ENCODE data around the gene AMY1C. TPM values are rescaled to one million over a fixed set of nuclear protein-coding genes. Genes with fewer than 3 reads are reported as not detected.

The AMY1C gene
- total RNA-seq, 4 donors from 2014 or later, result not detected

DNA sequence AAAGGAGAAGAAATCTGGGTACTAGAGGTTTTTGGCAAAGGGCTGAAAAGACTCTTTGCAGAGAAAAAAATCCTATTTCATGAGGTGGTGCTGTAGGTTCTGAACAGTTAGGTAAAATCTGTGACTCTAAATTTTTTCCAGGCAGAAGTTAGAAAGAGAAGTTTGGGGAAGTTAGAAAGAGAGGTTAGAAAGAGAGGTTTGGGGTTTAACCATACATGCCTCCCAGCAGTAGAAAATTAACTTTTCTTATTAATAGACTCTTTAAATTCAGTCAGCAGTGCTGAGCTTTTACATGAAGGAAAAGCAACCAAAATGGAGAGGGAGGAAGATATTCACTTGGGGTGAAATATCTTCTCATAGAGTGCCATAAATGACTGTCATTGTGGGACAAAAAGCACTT, 12.2 kb downstream of the AMY1C start:
- Histone ChIP-seq H3K9me3 (peaks cover 0 to 8% (median 0%) of the 10 kb centered on the region in 3 donors), H3K4me1 (no peaks in the 10 kb centered on the region), H3K36me3 (no peaks in the 10 kb centered on the region), H3K4me3 (no peak overlapping the region), H3K27ac (no peak overlapping the region), H3K27me3 (no peaks in the 10 kb centered on the region)
- intact Hi-C loops (cut with DNase I), result no loop called here
- no peak for DNase-seq
- TF ChIP-seq, protein P1, sequence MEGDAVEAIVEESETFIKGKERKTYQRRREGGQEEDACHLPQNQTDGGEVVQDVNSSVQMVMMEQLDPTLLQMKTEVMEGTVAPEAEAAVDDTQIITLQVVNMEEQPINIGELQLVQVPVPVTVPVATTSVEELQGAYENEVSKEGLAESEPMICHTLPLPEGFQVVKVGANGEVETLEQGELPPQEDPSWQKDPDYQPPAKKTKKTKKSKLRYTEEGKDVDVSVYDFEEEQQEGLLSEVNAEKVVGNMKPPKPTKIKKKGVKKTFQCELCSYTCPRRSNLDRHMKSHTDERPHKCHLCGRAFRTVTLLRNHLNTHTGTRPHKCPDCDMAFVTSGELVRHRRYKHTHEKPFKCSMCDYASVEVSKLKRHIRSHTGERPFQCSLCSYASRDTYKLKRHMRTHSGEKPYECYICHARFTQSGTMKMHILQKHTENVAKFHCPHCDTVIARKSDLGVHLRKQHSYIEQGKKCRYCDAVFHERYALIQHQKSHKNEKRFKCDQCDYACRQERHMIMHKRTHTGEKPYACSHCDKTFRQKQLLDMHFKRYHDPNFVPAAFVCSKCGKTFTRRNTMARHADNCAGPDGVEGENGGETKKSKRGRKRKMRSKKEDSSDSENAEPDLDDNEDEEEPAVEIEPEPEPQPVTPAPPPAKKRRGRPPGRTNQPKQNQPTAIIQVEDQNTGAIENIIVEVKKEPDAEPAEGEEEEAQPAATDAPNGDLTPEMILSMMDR (IDR thresholded peaks at IDR 0.05), result no peak
- TF ChIP-seq POLR2A (IDR thresholded peaks at IDR 0.05), result no peak

DNA sequence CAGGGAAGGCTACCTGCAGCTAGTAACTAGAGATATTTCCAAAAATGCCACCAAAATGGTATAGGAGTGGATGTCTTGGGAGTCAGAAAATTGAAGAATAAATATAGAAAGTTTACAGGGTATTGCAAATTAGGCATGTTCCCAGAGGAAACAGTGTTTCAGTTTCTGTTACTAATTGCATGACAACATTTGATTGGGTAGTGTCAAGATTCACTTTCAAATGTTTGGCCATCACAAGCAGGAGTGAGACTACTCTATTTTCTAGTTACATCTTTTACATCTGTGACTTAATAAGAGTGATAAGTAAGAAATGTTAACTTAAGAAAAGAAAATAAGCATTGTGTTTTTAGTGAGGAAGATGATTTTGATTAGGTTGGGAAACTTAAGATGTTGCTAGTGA, 30.2 kb downstream of the AMY1C start:
- no peak for TF ChIP-seq POLR2A (IDR thresholded peaks at IDR 0.05)
- TF ChIP-seq, protein P1 (IDR thresholded peaks at IDR 0.05), result no peak
- intact Hi-C loops (cut with DNase I), result no loop called here

DNA sequence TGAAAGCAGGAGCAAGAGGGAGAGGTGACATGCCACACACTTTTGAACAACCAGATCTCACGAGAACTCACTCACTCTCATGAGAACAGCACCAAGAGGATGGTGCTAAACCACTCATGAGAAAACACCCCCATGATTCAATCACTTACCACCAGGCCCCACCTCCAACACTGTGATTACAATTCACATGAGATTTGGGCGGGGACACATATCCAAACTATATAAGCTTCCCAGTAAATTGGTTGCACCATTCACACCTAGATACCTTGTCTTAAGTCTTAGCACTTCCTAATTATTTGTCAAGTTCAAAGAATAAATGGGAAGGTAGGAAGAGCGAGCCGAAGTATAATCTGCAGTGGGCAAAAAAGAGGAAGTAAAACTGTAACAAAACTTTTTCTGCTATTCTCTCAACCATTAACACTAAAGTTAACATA, 34.3 kb downstream of the AMY1C start:
- Histone ChIP-seq H3K27me3 (no peaks in the 10 kb centered on the region), H3K27ac (no peak overlapping the region), H3K4me3 (no peak overlapping the region), H3K9me3 (no peaks in the 10 kb centered on the region), H3K36me3 (no peaks in the 10 kb centered on the region), H3K4me1 (no peaks in the 10 kb centered on the region)
- intact Hi-C loops (cut with DNase I), result no loop called here
- TF ChIP-seq, protein P1 (IDR thresholded peaks at IDR 0.05), result no peak
- TF ChIP-seq POLR2A (IDR thresholded peaks at IDR 0.05), result no peak
- no peak for DNase-seq
- 56 to 67% methylated on average over 4 of the region's 4 CpGs for WGBS, 2 donors

More for the DNA sequence above, 30.2 kb downstream of the AMY1C start:
- Histone ChIP-seq H3K9me3 (no peaks in the 10 kb centered on the region), H3K27ac (no peak overlapping the region), H3K36me3 (no peaks in the 10 kb centered on the region), H3K4me3 (no peak overlapping the region), H3K27me3 (no peaks in the 10 kb centered on the region), H3K4me1 (no peaks in the 10 kb centered on the region)
- no peak for DNase-seq

DNA sequence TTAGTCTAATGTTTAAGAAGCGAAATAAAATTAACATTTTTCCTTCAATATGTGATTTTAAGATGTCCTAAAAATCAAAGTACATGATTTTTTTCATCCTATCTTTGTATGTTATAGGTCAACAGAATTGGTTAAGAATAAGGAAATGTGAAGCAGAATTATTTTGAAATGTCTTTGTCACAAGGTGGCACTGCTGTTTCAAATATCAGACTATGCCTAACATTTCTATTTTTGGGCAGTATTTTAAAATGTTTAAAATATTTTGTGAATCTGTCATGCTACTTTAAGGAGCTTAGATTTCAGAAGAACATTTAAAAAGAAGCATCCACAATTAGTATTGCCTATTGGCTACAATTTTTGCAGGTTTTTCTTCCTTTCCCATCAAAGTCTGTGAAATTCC, 38.7 kb downstream of the AMY1C start:
- no peaks in the 10 kb centered on the region for H3K4me1 ChIP-seq
- no peaks in the 10 kb centered on the region for H3K36me3 ChIP-seq
- no peak for TF ChIP-seq POLR2A (IDR thresholded peaks at IDR 0.05)
- TF ChIP-seq, protein P1 (IDR thresholded peaks at IDR 0.05), result no peak
- no peak overlapping the region for H3K27ac ChIP-seq
- H3K4me3 ChIP-seq, result no peak overlapping the region
- intact Hi-C loops (cut with DNase I), result no loop called here
- WGBS, 2 donors, result 5 to 12% methylated on average over 1 of the region's 1 CpG
- no peaks in the 10 kb centered on the region for H3K27me3 ChIP-seq
- no peak for DNase-seq
- H3K9me3 ChIP-seq, result no peaks in the 10 kb centered on the region

DNA sequence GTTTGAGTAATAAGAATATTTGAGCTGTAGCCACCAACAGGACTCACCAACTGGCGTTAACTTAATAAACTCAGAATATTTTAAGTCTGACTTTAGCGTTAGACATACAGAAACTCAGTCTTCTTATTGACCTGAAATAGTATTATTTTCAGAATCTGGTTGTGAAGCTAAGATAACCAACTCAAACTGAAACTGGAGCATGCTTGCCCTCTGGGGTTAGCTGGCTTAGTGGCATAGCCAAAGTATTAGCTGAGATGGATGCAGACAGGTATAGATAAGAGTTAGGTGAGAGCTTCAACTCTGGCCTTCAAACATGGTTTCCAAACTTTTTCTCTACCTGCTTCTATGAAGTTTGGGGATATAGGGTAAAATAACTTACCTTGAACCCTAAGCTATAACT, 40.5 kb downstream of the AMY1C start:
- no peak for DNase-seq
- 70 to 85% methylated on average over 2 of the region's 2 CpGs for WGBS, 2 donors
- Histone ChIP-seq H3K4me3 (no peak overlapping the region), H3K27me3 (no peaks in the 10 kb centered on the region), H3K4me1 (no peaks in the 10 kb centered on the region), H3K36me3 (no peaks in the 10 kb centered on the region), H3K27ac (no peak overlapping the region), H3K9me3 (no peaks in the 10 kb centered on the region)
- intact Hi-C loops (cut with DNase I), result no loop called here
- TF ChIP-seq POLR2A (IDR thresholded peaks at IDR 0.05), result no peak
- TF ChIP-seq, protein P1 (IDR thresholded peaks at IDR 0.05), result no peak

Other genes starting within 250 kb of the AMY1C start
- 10 to 100 TPM in 3 of 4 donors, 1 to 10 TPM in 1; 8.8 to 34.7 (median 12.9) TPM for gene RNPC3, start 224.2 kb upstream of the AMY1C start, total RNA-seq
- 10 to 100 TPM in 1 of 4 donors, 1 to 10 TPM in 3; 3.1 to 39.5 (median 4.7) TPM for gene AMY2B, start 178.3 kb upstream of the AMY1C start, total RNA-seq
- 1 to 10 TPM in 1 of 4 donors, not detected in 3; 3.2 TPM for gene AMY2A, start 132.5 kb upstream of the AMY1C start, total RNA-seq
- not detected for gene AMY1A, start 94.1 kb upstream of the AMY1C start, total RNA-seq
- gene AMY1B, start 53.7 kb upstream of the AMY1C start, total RNA-seq, result not detected

Measured in esophagus squamous epithelium (tissue), 5 donors.